T-helper 22 cell (primary cell): ENCODE measurements around the gene ZBTB17.
"Not testable (repeated sequence)": the region's sequence is repeated elsewhere in the genome, so short reads cannot be mapped to it uniquely, and the experiment has no call there.

Source experiments
- DNase-seq: peaks from one replicate; pipeline ENCODE4 v3.0.0-alpha.2; 2020; ENCODE audit warnings: low read depth

The ZBTB17 gene

DNA sequence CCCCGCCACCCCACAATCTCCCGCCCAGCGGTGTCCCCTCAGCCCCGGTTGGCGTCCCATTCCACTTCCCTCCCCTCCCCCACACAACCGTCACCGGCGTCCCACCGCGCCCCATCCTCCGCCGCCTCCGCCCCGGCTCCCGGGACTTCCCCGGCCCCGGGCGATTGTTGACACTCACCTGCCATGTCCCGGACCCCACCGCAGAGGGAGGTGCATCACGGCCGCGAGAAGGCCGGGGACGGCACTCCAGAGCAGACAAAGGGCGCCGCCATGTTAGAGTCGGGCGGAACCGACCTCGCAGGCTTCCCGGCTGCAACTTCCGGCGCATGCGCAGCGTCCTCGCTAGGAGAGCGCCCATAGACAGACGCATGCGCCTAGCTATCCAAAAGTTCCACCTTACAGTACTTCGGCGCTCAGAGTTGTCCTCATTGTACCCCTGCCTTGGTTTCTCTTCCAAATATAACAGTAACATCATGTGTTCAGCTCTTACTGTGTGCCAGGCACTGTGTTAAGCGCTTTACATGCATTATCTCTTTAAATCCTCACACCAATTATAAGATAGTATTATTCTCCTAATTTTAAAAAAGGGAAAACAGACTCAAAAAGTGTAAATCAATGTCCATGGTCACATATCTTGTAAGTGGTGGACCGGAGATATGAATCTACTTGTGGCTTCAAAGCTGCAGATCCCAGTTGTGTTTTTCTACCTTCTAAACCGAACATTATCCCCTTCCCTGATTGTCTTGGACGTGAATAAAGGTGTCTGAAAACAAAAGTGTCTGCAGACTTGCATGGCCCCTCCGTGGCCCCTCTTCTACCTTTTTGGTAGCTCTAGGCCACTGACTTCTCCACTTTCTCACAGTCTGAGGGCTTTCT is at the start of gene ZBTB17:
TSS of gene ZBTB17 (minus strand) at position 297 of the 876 bp plus-strand sequence. CDS start 27,606 bp downstream, outside the sequence.
- DNase-seq, result peak; percentile 90

- no peak for DNase-seq
Measured at GRCh38 chr1:16023050-16023653, 47.3 kb upstream of the ZBTB17 start.

- DNase-seq, result no peak
Measured at GRCh38 chr1:16022393-16022792, 46.5 kb upstream of the ZBTB17 start.

DNA sequence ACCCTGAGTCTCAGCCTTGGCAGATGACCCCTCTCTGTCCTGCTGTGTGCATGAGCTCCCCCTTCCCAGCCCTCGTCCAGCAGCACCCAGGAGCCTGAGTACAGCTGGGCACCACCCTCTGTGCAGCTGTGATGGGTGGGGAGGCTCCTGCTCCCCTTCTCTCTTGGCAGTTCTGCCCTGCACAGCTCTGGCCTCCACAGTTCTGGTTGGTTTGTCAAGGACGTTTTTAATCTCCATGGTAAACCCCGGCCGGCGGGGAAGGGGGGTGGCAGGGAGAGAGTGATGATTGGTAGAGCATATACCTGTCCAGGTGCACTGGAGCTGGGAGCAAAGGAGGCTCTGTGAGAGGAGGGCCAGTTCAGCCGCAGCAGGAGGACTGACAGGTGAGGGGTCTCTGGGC is 45.8 kb upstream of the ZBTB17 start, which contains the start of gene CLCNKA:
TSS of gene CLCNKA (plus strand) at position 356 of the 400 bp plus-strand sequence. CDS start 584 bp downstream, outside the sequence.
- no peak for DNase-seq

DNA sequence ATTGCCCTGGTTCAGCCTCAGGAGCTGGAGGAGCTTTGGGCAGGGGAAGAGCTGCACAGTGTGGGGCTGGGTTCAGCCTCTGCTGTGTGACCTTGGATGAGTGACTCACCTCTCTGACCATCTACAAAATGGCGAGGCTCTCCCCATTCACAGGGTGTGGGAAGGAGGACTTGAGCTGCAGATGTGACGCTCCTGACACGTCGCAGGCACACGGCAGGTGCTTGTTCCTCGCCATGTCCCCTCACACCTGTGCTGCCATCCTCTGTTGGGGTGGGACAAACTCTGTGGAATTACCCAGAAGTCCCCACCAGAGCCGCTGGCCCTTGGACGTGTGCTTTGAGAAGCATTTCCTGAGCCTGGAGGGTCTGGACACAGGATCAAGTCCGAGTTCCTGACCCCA is 45.0 kb upstream of the ZBTB17 start:
- not testable (repeated sequence) for DNase-seq

- no peak for DNase-seq
Measured at GRCh38 chr1:16020325-16020724, 44.4 kb upstream of the ZBTB17 start.

DNA sequence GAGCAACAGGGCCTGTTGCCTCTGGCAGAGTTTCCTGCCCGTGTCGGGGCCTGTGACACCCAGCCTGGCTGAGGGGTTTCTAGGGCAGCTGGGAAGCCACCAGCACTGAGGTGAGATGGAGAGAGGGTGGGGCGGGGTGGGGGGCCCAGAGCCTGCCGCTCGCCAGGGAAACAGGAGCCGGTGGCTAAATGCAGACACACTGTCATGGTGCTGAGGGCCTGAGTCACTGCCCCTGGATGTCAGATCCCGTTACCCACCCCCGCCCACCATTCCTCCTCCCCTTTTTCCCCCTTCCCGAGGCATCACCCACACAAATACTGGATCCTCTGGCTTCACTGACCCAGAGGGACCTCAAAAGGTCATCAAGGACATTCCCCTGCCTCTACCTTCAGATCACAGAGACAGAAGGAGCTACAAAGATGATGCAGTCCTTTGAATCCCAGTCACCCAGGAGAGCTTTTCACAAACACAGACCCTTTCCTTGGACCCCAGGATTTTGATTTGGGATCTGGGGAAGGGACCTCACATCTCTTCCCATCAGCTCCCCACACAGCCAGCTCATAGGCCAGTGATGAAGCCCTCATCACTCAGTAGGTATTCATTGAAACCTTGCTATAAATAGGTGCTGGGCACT is 43.9 kb upstream of the ZBTB17 start:
- no peak for DNase-seq

- no peak for DNase-seq
Measured at GRCh38 chr1:16018749-16019643, 43.1 kb upstream of the ZBTB17 start.

DNA sequence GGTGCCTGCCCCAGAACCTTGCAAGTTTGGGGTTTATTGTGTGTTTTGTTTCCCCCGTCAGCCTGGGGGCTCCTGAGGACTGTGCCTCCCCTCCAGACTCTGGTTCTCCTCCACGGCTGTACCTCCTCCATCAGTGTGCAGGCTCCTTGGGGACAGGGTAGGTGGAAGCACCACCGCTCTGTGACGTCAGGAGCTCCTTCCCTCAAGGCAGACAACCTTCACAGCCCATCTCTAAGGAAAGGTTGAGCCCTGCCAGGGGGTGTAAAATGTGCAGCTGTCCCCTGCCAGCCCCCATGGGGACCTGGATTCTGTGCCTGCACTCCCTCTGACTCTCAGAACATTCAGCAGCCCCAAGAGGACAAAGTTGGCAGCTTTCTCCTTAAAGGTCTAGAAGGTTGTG is 42.4 kb upstream of the ZBTB17 start:
- DNase-seq, result no peak

- no peak for DNase-seq
Measured at GRCh38 chr1:16017461-16018303, 41.8 kb upstream of the ZBTB17 start, which contains the start of gene HSPB7. HSPB7 (minus strand) TSS chr1:16018043; CDS start chr1:16017963, 80 bp downstream.

DNA sequence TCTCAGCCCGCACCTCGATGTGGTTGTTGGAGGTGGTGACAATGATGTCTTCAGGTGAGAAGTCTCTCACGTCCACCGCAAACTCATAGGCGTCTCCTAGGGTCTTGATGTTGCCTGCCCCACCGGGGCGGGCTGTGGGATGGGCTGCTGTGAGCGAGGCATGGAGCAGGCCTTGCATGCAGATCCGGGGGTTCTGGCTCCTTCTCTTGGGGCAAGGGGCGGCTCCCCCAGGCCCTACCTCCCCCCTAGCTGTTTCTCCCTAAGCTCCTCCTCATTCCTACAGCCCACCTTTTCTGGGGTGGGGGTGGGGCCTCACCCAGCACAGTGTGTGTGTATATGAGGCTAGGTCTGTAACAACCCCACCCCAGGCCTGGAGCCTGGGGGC is 41.2 kb upstream of the ZBTB17 start:
- DNase-seq, result no peak

GRCh38 chr1:16015960-16016901 is 40.3 kb upstream of the ZBTB17 start:
- DNase-seq, result no peak

- DNase-seq, result no peak
Measured at GRCh38 chr1:16015491-16015890, 39.6 kb upstream of the ZBTB17 start.

DNA sequence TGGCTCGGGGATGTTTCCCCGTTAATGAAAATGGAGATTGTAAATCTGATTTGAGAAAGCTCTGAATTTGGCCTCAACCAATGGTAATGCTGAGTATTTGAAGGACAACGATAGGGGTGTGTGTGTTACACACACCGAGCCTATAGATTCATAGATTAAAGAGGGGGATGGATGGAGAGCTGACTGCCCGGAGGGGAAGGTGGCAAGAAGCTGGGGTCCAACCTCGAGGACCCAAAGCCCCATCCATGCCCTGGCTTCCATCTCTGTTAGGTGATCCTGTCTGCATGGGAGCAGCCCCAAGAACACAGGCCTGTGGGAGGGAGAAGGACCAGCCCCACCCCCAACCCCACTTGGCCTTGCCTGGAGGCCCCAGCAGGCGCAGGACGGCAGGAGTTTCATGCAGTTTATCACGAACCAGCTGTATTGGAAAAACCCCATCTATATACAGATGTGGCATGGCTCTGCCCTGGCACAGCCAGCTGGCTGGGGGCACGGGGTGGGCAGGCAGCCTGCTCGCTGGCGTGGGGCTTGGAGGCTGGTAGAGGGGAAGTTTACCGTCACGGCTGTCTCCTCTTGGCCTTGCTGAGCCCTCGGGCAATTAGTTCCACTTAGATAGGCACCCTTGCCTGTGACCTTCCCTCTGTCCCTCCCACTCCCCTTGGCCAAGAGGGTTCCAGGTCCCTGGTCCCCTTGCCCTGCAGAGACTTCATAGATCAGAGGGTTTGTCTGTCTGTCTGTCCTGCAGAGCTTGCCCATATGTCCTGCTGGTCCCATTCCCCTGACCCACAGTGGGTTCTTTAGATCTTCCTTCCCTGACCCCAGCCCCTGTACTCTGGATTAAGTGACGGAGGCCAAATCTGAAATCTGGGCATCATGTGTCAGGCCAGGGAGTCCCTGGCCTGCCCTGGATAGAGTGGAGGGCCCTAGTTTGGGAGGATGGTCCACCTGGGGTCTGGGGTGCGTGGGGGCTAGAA is 38.9 kb upstream of the ZBTB17 start:
- DNase-seq, result no peak

GRCh38 chr1:16013908-16014258 is 38.0 kb upstream of the ZBTB17 start:
- DNase-seq, result no peak

GRCh38 chr1:16013220-16013907 is 37.5 kb upstream of the ZBTB17 start:
- no peak for DNase-seq

GRCh38 chr1:16012590-16013219 is 36.8 kb upstream of the ZBTB17 start:
- DNase-seq, result no peak
